22Rv1 (cell line): Measurements from ENCODE around the gene FBXO45.
"Not testable (repeated sequence)": the region's sequence is repeated elsewhere in the genome, so short reads cannot be mapped to it uniquely, and the experiment has no call there.

Source experiments
- H3K27ac ChIP-seq: fragments of 450-650 bp; 2 replicates; pipeline ENCODE4 v1.5.1; 2017
- ZFX ChIP-seq: fragments of 450-650 bp; IDR thresholded peaks from 2 replicates; pipeline ENCODE4 v1.6.1; 2017; ENCODE audit warnings: antibody characterized with exemption, borderline replicate concordance
- TF ChIP-seq, protein P1 (sequence below): fragments of 450-650 bp; IDR thresholded peaks from 2 replicates; pipeline ENCODE4 v1.5.1; 2017; ENCODE audit warnings: mild to moderate bottlenecking

FBXO45 gene

DNA sequence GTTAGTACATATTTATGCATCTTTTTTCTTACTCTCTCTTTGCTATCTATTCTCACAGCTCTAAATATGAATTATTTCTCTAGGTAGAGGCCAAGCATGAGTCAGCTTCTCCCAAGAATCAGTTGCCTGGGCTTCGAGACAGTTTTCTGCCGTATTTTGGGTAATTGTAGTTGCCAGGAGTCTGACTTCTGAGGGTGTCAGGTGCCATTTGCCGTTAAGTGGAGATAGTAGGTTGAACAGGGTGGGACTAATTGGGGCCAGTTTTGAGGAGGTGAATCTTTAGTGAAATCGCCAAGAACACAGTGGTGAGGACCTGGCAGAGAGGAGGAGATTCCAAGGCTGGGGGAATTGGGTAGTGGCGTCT lies 63.2 kb downstream of the FBXO45 start:
- no peak for TF ChIP-seq ZFX
- TF ChIP-seq, protein P1, sequence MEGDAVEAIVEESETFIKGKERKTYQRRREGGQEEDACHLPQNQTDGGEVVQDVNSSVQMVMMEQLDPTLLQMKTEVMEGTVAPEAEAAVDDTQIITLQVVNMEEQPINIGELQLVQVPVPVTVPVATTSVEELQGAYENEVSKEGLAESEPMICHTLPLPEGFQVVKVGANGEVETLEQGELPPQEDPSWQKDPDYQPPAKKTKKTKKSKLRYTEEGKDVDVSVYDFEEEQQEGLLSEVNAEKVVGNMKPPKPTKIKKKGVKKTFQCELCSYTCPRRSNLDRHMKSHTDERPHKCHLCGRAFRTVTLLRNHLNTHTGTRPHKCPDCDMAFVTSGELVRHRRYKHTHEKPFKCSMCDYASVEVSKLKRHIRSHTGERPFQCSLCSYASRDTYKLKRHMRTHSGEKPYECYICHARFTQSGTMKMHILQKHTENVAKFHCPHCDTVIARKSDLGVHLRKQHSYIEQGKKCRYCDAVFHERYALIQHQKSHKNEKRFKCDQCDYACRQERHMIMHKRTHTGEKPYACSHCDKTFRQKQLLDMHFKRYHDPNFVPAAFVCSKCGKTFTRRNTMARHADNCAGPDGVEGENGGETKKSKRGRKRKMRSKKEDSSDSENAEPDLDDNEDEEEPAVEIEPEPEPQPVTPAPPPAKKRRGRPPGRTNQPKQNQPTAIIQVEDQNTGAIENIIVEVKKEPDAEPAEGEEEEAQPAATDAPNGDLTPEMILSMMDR = no peak
- H3K27ac ChIP-seq = peak overlapping the region; percentile 72

DNA sequence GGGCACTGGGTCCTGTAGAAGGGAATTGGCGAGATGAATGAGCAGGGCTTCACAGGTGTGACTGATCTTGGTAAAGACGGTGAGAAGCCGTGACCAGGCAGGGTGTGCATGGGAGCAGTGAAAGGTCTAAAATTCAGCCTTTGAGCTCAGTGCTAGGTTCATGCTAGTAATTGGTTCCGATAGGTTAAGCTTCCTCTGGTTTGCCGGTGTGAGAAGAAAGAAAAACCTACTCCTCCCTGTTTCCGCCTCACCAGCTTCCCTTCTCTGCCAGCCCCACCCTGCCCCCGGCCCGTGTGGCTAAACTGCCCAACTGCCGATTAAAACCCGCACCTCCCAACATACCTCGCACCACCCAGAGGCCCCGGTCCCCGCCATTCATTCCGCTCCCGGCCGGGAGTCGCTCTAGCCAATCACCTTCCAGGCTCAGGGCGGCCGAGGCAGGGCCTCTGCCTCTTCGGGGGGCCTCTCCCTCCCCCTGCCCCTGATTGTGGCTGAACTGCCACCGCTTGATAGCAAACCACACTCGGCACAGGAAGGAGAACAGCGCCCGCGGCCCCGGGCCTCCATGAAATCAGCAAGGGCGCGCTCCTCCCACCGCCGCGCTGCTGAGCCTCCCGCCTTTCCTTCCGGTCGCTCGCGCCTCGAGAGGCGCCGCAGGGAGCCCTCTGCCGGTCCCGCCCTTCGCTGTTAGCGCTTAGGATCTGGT lies 63.7 kb downstream of the FBXO45 start:
- H3K27ac ChIP-seq = peak overlapping the region; percentile 72
- TF ChIP-seq ZFX = no peak
- TF ChIP-seq, protein P1 = peak; percentile 48

DNA sequence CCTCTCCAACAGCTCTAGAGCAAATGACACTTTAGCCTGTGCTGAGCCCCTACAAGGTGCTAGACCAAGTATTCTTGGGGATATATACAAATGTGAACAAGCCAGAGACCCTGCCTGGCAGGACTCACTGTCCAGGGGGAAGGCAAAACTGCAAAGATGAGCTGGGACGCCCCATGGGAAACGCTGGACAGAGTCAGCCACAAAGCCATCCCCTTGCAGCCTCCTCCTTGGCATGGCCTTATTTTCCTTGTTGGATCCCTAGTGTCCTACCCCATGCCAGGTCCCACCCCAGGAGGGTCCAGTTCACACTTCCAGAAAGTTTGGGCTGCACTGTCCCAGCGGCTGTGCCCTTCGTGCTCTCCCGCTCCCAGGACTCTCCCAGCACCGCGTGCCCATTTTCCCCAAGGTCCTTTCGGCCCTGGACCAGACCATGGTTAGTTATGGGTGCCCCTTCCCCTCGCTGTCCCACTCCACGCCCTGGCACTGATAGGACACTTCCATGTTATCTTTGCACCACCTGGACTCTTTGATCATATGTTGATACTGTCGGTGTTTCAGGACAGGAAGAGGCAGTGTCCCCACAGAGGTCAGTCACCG lies 65.2 kb downstream of the FBXO45 start:
- H3K27ac ChIP-seq = no peak overlapping the region
- TF ChIP-seq, protein P1 = no peak
- no peak for TF ChIP-seq ZFX

DNA sequence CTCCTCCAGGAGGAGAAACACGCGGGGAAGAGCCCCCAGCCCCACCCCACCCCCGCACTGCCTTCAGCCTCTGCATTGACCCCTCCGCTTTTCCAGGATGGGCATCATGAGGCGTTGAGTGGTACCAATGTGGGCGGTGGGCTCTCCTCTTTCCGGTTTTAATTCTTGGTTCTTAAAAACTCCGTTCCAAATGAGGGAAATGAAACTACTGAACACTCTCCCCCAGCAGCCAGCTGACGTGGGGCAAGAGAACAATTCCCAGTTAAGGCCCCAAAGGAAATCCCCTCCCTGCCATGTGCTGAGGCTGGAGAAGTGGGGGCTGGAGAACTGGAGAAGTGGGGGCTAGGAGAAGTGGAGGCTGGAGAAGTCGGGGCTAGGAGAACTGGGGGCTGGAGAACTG lies 65.8 kb downstream of the FBXO45 start:
- TF ChIP-seq, protein P1 = no peak
- no peak for TF ChIP-seq ZFX
- no peak overlapping the region for H3K27ac ChIP-seq

DNA sequence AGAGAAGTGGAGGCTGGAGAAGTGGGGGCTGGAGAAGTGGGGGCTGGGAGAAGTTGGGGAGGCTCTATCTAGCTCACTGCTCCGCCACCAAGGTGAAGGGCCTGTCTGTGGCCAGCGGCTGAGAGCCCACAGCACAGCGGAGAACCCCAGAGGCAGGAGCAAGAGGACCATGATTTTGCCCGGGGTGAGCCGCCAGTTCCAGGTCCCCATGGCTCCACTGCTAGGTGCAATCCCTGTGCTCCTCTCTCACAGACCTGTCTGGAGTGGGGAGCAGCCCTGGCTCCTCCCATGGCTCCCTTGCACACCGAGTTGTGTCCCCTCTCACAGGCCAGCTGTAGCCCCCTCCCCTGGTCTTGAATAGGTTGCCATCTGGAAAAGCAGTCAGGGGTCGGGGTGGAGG lies 66.4 kb downstream of the FBXO45 start:
- H3K27ac ChIP-seq = no peak overlapping the region
- no peak for TF ChIP-seq ZFX
- TF ChIP-seq, protein P1 = no peak

DNA sequence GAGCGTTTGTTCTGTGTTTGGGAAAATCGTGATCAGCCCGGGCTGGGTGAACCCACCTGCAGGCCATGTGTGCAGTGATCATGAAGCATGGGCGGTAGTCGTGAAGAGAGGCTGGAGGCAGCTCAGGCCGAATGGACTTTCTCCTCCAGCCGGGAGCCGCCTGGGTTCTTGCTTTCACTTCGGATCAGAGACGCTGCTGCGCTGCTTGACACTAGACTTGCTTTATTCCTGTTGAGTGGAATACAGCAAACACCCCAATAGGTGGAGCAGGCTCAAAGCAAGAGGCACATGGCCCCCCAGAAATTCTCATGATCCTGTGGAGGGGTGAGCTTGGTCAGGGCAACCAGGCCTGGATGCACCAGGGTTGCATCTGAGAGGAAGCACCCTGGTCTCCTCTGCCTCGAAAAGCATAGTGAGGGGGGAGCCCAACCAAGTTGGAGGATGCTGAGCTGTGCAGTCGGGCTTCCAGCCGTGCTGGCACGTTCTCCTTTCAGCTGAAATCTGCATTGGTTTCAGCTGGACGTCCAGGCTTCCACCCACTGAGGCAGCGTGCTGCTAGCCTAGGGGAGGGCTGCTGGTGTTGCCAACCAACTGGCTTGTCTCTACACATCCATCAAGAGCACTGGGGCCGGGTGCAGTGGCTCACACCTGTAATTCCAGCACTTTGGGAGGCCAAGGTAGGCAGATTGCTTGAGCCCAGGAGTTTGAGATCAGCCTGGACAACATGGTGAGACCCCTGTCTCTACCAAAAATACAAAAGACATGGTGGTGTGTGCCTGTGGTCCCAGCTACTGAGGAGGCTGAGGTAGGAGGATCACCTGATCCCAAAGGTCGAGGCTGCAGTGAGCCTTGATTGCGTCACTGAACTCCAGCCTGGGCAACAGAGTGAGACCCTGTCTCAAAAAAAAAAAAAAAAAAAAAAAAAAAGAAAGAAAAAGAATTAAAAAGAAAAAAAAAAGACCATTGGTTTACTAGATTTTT lies 68.2 kb downstream of the FBXO45 start:
- no peak overlapping the region for H3K27ac ChIP-seq
- TF ChIP-seq, protein P1 = no peak
- TF ChIP-seq ZFX = no peak

DNA sequence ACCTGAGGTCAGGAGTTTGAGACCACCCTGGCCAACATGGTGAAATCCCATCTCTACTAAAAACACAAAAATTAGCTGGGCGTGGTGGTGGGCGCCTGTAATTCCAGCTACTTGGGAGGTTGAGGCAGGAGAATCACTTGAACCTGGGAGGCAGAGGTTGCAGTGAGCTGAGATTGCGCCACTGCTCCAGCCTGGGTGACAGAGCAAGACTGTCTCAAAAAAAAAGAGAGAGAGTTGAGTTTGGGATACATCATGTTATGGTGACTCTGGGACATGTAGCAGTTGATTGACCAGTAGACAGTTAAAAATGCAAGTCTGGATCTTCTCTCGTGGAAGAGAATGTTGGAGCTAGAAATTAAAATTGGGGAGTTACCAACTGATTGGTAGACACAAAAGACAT lies 69.5 kb downstream of the FBXO45 start:
- H3K27ac ChIP-seq = not testable (repeated sequence)
